CD4-positive, alpha-beta T cell treated with Interleukin-6 for 4 hours (primary cell): Measurements from ENCODE around the gene ALK.

Experiments used
- DNase-seq: peaks from one replicate; pipeline ENCODE4 v3.0.0-alpha.2; 2020; ENCODE audit warnings: mixed read lengths

Gene ALK

GRCh38 chr2:29443151-29443550, 478.2 kb downstream of the ALK start:
- no peak for DNase-seq

- DNase-seq = no peak
Measured at GRCh38 chr2:29440921-29441623, 480.3 kb downstream of the ALK start.

- no peak for DNase-seq
Measured at GRCh38 chr2:29433920-29434319, 487.5 kb downstream of the ALK start.

- DNase-seq = no peak
Measured at GRCh38 chr2:29433128-29433527, 488.3 kb downstream of the ALK start.

GRCh38 chr2:29431485-29431884, 489.9 kb downstream of the ALK start:
- DNase-seq = no peak

GRCh38 chr2:29430382-29431112, 490.8 kb downstream of the ALK start:
- no peak for DNase-seq

GRCh38 chr2:29426354-29426753, 495.0 kb downstream of the ALK start:
- DNase-seq = no peak

- no peak for DNase-seq
Measured at GRCh38 chr2:29425866-29426265, 495.5 kb downstream of the ALK start.

GRCh38 chr2:29423061-29423666, 498.2 kb downstream of the ALK start:
- DNase-seq = no peak

- no peak for DNase-seq
Measured at GRCh38 chr2:29420999-29421782, 500.2 kb downstream of the ALK start.

GRCh38 chr2:29420464-29420863, 500.9 kb downstream of the ALK start:
- no peak for DNase-seq

- no peak for DNase-seq
Measured at GRCh38 chr2:29417630-29418029, 503.8 kb downstream of the ALK start.

- no peak for DNase-seq
Measured at GRCh38 chr2:29412197-29412925, 509.0 kb downstream of the ALK start.

GRCh38 chr2:29405707-29406106, 515.7 kb downstream of the ALK start:
- DNase-seq = no peak

- DNase-seq = no peak
Measured at GRCh38 chr2:29405266-29405665, 516.1 kb downstream of the ALK start.

GRCh38 chr2:29401994-29402393, 519.4 kb downstream of the ALK start:
- no peak for DNase-seq

- no peak for DNase-seq
Measured at GRCh38 chr2:29400930-29401653, 520.3 kb downstream of the ALK start.

GRCh38 chr2:29398384-29399237, 522.8 kb downstream of the ALK start:
- DNase-seq = no peak

- no peak for DNase-seq
Measured at GRCh38 chr2:29397713-29398112, 523.7 kb downstream of the ALK start.

GRCh38 chr2:29397039-29397438, 524.3 kb downstream of the ALK start:
- no peak for DNase-seq

GRCh38 chr2:29394981-29395350, 526.4 kb downstream of the ALK start:
- DNase-seq = no peak
